A673 (cell line): ENCODE measurements around the gene BATF2. TPM values are rescaled to one million over a fixed set of nuclear protein-coding genes. Genes with fewer than 3 reads are reported as not detected.

Experiments
- Bru-seq: library from RNA; stranded (reverse); fragments of 400-500 nt; gene quantifications from one replicate; lab custom pipeline; 2021; lab: Mats Ljungman, UMichigan
- BruChase-seq, 2 experiments: library from RNA; stranded (reverse); fragments of 400-500 nt; gene quantifications; one replicate each; lab custom pipeline; 2021; lab: Mats Ljungman, UMichigan
- BruUV-seq: library from RNA; stranded (reverse); fragments of 400-500 nt; replicated peaks from 2 replicates; lab custom pipeline; 2021; lab: Mats Ljungman, UMichigan
- CTCF ChIA-PET: fragments of 300-600 bp; sonication (Branson Sonifier 250); formaldehyde crosslinking; loops from one replicate; lab custom pipeline; 2022; ENCODE audit warnings: antibody characterized with exemption; lab: Charles Lee
- POLR2A ChIA-PET: fragments of 300-600 bp; sonication (Branson Sonifier 250); formaldehyde crosslinking; loops from one replicate; lab custom pipeline; 2022; ENCODE audit warnings: antibody characterized with exemption; ENCODE audit not compliant: low non-redundant PET; lab: Charles Lee
- DNase-seq: peaks from one replicate; pipeline ENCODE4 v3.0.0-alpha.2; 2015; ENCODE audit warnings: low spot score
- H3K27ac ChIP-seq: fragments of 200-600 bp; sonication (generic); 2 replicates; pipeline ENCODE4 v1.5.1; 2016; ENCODE audit warnings: mixed run types, low read depth, mild to moderate bottlenecking, mixed read lengths, antibody characterized with exemption, low read length; ENCODE audit not compliant: poor library complexity, severe bottlenecking
- H3K27me3 ChIP-seq: fragments of 200-600 bp; sonication (generic); replicated peaks from 2 replicates; pipeline ENCODE4 v1.6.1; 2017; ENCODE audit warnings: mixed run types, low read depth, mild to moderate bottlenecking, mixed read lengths, antibody characterized with exemption, low read length; ENCODE audit not compliant: insufficient read depth, poor library complexity
- H3K36me3 ChIP-seq: fragments of 200-600 bp; sonication (generic); 2 replicates; pipeline ENCODE4 v1.6.1; 2016; ENCODE audit warnings: mixed run types, mild to moderate bottlenecking, mixed read lengths, antibody characterized with exemption, low read length; ENCODE audit not compliant: insufficient read depth, poor library complexity, severe bottlenecking
- H3K4me1 ChIP-seq: fragments of 200-600 bp; sonication (generic); 2 replicates; pipeline ENCODE4 v1.6.1; 2017; ENCODE audit warnings: mixed run types, mild to moderate bottlenecking, mixed read lengths, antibody characterized with exemption, low read length; ENCODE audit not compliant: insufficient read depth, poor library complexity, severe bottlenecking
- H3K4me3 ChIP-seq: fragments of 200-600 bp; sonication (generic); 2 replicates; pipeline ENCODE4 v1.5.1; 2016; ENCODE audit warnings: low read depth, mixed run types, mild to moderate bottlenecking, mixed read lengths, low read length; ENCODE audit not compliant: poor library complexity, severe bottlenecking
- H3K9me3 ChIP-seq: fragments of 200-600 bp; sonication (generic); 2 replicates; pipeline ENCODE4 v1.6.1; 2016; ENCODE audit warnings: mixed run types, low read depth, mild to moderate bottlenecking, mixed read lengths, antibody characterized with exemption, low read length; ENCODE audit not compliant: poor library complexity, severe bottlenecking
- EZH2 ChIP-seq: fragments of 200-600 bp; sonication (generic); IDR thresholded peaks from 2 replicates; pipeline ENCODE4 v1.6.1; 2017; ENCODE audit warnings: borderline replicate concordance, low read depth, mild to moderate bottlenecking, mixed read lengths, antibody characterized with exemption, low read length; ENCODE audit not compliant: poor library complexity, severe bottlenecking
- intact Hi-C: fragments of 100-400 bp; cut with micrococcal nuclease; formaldehyde crosslinking; loops from one replicate; pipeline ENCODE4 v1.10.0; 2022; ENCODE audit not compliant: unreplicated experiment
- long read RNA-seq: library from polyadenylated mRNA; stranded (forward); transcript quantifications from one replicate; pipeline ENCODE4 v2.0.0, GENCODE V29; 2022
- total RNA-seq: library from RNA; stranded (reverse); gene quantifications from 2 replicates; pipeline ENCODE4 v1.2.3, GENCODE V29; 2021
- TF ChIP-seq, protein P1 (sequence below): fragments of 300-800, 200-600 bp; sonication (generic); conservative IDR thresholded peaks from 2 replicates; pipeline ENCODE4 v1.5.1; 2017; ENCODE audit warnings: low read depth, mild to moderate bottlenecking, antibody characterized with exemption, low read length, moderate library complexity, mixed read lengths

The BATF2 gene
- total RNA-seq (not detected in 2 replicates), Bru-seq, nascent RNA (not detected), BruChase-seq, experiment 1, labeled RNA remaining after a 2-hour chase (not detected), BruChase-seq, experiment 2, labeled RNA remaining after a 6-hour chase (not detected)
- long read RNA-seq = 0 reads

DNA sequence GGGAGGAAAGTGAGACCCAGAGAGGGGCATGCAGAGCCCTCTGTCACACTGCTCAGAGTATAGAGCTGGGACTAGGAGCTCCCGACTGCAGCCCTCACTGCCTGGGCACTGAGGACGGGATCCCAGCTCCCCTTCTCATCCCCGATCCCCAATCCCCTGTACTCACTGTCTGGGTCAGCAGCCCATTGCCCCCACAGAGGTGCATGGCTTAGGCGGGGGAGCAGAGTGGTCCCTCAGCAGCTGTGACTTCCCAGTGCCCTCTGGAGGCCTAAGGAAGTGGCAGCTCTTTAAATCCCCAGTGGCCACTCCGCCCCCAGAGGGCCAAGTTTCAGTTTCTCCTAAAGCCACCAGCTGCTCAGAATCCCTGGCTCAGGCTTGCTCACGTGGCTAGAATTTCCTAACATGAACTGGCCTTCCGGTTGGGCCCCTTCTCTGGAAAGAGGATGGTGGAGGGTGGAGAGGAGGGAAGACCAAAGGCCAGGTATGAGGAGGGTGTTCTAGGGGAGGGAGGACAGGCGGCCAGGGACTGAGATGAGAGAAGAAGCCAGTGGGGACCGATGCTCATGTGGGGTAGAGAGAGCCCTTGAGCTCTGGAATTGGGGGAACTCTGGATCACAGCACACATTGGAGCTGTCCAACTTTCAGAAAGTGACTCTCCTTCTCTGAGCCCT lies at the start of gene BATF2:
TSS of gene BATF2 (minus strand) at position 262 of the 671 bp plus-strand sequence. CDS start at position 205, 57 bp downstream.
- Histone ChIP-seq H3K4me3 (peak within 1 kb of the TSS; percentile 24), H3K27me3 (no peaks in the 10 kb centered on the region), H3K36me3 (no peaks in the 10 kb centered on the region), H3K27ac (no peak within 1 kb of the TSS), H3K9me3 (no peaks in the 10 kb centered on the region), H3K4me1 (no peaks in the 10 kb centered on the region)
- TF ChIP-seq, protein P1, sequence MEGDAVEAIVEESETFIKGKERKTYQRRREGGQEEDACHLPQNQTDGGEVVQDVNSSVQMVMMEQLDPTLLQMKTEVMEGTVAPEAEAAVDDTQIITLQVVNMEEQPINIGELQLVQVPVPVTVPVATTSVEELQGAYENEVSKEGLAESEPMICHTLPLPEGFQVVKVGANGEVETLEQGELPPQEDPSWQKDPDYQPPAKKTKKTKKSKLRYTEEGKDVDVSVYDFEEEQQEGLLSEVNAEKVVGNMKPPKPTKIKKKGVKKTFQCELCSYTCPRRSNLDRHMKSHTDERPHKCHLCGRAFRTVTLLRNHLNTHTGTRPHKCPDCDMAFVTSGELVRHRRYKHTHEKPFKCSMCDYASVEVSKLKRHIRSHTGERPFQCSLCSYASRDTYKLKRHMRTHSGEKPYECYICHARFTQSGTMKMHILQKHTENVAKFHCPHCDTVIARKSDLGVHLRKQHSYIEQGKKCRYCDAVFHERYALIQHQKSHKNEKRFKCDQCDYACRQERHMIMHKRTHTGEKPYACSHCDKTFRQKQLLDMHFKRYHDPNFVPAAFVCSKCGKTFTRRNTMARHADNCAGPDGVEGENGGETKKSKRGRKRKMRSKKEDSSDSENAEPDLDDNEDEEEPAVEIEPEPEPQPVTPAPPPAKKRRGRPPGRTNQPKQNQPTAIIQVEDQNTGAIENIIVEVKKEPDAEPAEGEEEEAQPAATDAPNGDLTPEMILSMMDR = peak; percentile 48
- no peak for TF ChIP-seq EZH2
- intact Hi-C loops = no loop called here
- ChIA-PET POLR2A (no interaction called here), CTCF (interaction anchor here (1.2 kb wide), 1 partner anchor 149 kb away, joined by 3 read pairs; no protein-coding TSS in a partner anchor)
- DNase-seq = peak; percentile 62
- no TSS peak for BruUV-seq

DNA sequence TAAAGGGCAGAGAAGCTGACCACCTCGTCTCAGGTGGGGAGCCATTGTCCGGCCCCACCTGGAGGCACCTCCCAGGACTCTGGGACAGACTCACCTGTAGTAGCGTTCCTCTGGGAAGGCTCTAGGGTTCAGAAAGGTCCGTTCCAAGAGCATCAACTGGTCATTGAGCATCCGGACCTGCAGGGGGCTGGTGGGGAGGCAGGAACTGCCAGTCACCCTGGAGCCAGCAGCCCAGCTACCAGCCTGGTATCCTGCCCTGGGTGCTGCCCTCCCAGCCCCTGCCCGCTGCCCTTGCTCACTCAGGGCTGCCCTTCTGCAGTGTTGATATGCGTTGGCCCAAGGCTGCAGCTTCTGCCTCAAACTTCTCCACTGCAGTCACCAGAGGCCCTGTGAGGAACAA lies 49.0 kb upstream of the BATF2 start:
- no TSS peak for BruUV-seq
- no peak for TF ChIP-seq EZH2
- TF ChIP-seq, protein P1 = no peak
- no peaks in the 10 kb centered on the region for H3K4me1 ChIP-seq
- no peaks in the 10 kb centered on the region for H3K27me3 ChIP-seq
- CTCF ChIA-PET = interaction anchor here (1.0 kb wide), 1 partner anchor 112 kb away, joined by 3 read pairs; no protein-coding TSS in a partner anchor
- intact Hi-C loops = no loop called here
- no peak overlapping the region for H3K27ac ChIP-seq
- DNase-seq = no peak
- POLR2A ChIA-PET = no interaction called here
- peaks cover 23% of the 10 kb centered on the region for H3K36me3 ChIP-seq
- H3K9me3 ChIP-seq = no peaks in the 10 kb centered on the region
- no peak overlapping the region for H3K4me3 ChIP-seq

DNA sequence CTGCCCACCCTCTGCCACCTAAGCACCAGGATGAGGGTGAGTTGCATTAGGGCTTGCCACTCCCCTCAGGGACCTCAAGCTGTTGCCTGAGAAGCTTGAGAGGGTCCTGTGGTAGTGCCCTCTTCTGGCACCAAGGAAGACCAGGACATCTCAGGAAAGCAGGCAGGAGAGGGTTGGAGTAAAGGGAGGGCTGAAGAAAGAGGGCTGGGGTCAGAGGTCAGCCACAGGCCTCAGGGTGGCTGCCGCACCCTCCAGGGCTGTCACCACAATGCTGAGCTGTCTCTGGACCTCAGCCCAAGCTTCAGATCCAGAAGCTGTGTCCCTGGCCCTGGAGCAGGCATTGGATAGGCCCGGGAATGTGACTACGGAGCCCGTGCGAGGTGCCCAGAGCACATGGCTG lies 48.3 kb upstream of the BATF2 start:
- ChIA-PET CTCF (interaction anchor here (1.0 kb wide), 1 partner anchor 111 kb away, joined by 3 read pairs; no protein-coding TSS in a partner anchor), POLR2A (no interaction called here)
- no TSS peak for BruUV-seq
- Histone ChIP-seq H3K4me3 (no peak overlapping the region), H3K27ac (no peak overlapping the region), H3K4me1 (peaks cover 5% of the 10 kb centered on the region), H3K36me3 (peaks cover 23% of the 10 kb centered on the region), H3K27me3 (no peaks in the 10 kb centered on the region), H3K9me3 (no peaks in the 10 kb centered on the region)
- intact Hi-C loops = no loop called here
- TF ChIP-seq EZH2 = no peak
- TF ChIP-seq, protein P1 = no peak
- DNase-seq = no peak
